Esophagus squamous epithelium (tissue), 5 donors: ENCODE results near the gene SLC45A1. TPM values are rescaled to one million over a fixed set of nuclear protein-coding genes. Genes with fewer than 3 reads are reported as not detected.
A peak's percentile ranks its signal among the peaks of the same experiment; 100 is the strongest.

Source experiments
- DNase-seq: peaks from one replicate; lab custom pipeline; 2025; lab: John Stamatoyannopoulos, UW
- H3K27ac ChIP-seq, 4 donors: fragments of 200-600 bp; sonication (generic); one replicate each; pipeline ENCODE4 v1.5.1; 2016 to 2019; ENCODE audit warnings: mild to moderate bottlenecking in 1 of 4
- H3K27me3 ChIP-seq, 4 donors: fragments of 200-600 bp; sonication (generic); 1 replicate in 3 of 4; 2 replicates in 1 of 4; pipeline versions ENCODE4 v1.5.1 to v1.6.0; 2017 to 2021; ENCODE audit warnings: antibody characterized with exemption in 1 of 4
- H3K36me3 ChIP-seq, 3 donors: fragments of 200-600 bp; sonication (generic); one replicate each; pipeline ENCODE4 v1.5.1; 2016 to 2019
- H3K4me1 ChIP-seq, 3 donors: fragments of 200-600 bp; sonication (generic); one replicate each; pipeline ENCODE4 v1.5.1; 2017 to 2019
- H3K4me3 ChIP-seq, 4 donors: fragments of 200-600 bp; sonication (generic); 1 replicate in 3 of 4; 2 replicates in 1 of 4; pipeline ENCODE4 v1.5.1; 2016 to 2019; ENCODE audit warnings: mild to moderate bottlenecking in 2 of 4, moderate library complexity in 1 of 4
- H3K9me3 ChIP-seq, 3 donors: fragments of 200-600 bp; sonication (generic); one replicate each; pipeline ENCODE4 v1.5.1; 2016 to 2019
- CTCF ChIP-seq, 6 experiments: fragments of 450-650 bp in 4 of 6; fragments of 200-600 bp in 2 of 6; sonication (generic) in 2 of 6; IDR thresholded peaks; one replicate each; pipeline ENCODE4 v1.5.1; 2016 to 2019; ENCODE audit warnings: antibody characterized with exemption in 6 of 6, mild to moderate bottlenecking in 4 of 6, moderate library complexity in 4 of 6
- POLR2A ChIP-seq, 4 donors: fragments of 450-650 bp; IDR thresholded peaks; one replicate each; pipeline ENCODE4 v1.6.1; 2017; ENCODE audit warnings: antibody characterized with exemption in 4 of 4, mild to moderate bottlenecking in 4 of 4, moderate library complexity in 3 of 4
- WGBS, 2 donors: methylation state at CpG; one replicate each; pipeline ENCODE4 v1.1.5; 2018; 5-methylcytosine and 5-hydroxymethylcytosine counted together
- intact Hi-C: fragments of 100-400 bp; cut with DNase I; formaldehyde crosslinking; loops from one replicate; pipeline ENCODE4 v1.15.0; 2022
- total RNA-seq, 4 donors: library from RNA; depleted of rRNA; stranded (reverse); fragments of >200 nt; gene quantifications; one replicate each; pipeline ENCODE4 v1.1.0, GENCODE V29; 2016
- donor health status: DM: yes; HTN: yes; CAD: no.

The SLC45A1 gene
- total RNA-seq, 4 donors from 2014 or later: 0.13 to 3.4 (median 0.81) TPM

GRCh38 chr1:8358241-8358896 is 40.5 kb downstream of the SLC45A1 start:
- Histone ChIP-seq H3K4me1 (peaks cover 5 to 43% (median 6%) of the 10 kb centered on the region in 3 donors), H3K4me3 (no peak overlapping the region), H3K27ac (peak overlapping the region in 1 of 4 donors; percentile 32), H3K9me3 (no peaks in the 10 kb centered on the region), H3K36me3 (peaks cover 57 to 100% (median 77%) of the 10 kb centered on the region in 3 donors), H3K27me3 (no peaks in the 10 kb centered on the region)
- DNase-seq: no peak
- WGBS, 2 donors: 92 to 99% methylated on average over 20 to 26 of the region's 46 CpGs
- TF ChIP-seq POLR2A (IDR thresholded peaks at IDR 0.05) (no peak), CTCF (IDR thresholded peaks at IDR 0.05) (no peak)
- intact Hi-C loops: no loop called here

GRCh38 chr1:8358897-8359616 is 41.1 kb downstream of the SLC45A1 start:
- no peak for TF ChIP-seq POLR2A (IDR thresholded peaks at IDR 0.05)
- no peak for TF ChIP-seq CTCF (IDR thresholded peaks at IDR 0.05)
- 84 to 88% methylated on average over 3 to 5 of the region's 26 CpGs for WGBS, 2 donors
- Histone ChIP-seq H3K4me3 (no peak overlapping the region), H3K9me3 (no peaks in the 10 kb centered on the region), H3K36me3 (peaks cover 57 to 100% (median 76%) of the 10 kb centered on the region in 3 donors), H3K27me3 (no peaks in the 10 kb centered on the region), H3K27ac (peak overlapping the region in 2 of 4 donors; percentile 19 to 24), H3K4me1 (peaks cover 12 to 43% (median 13%) of the 10 kb centered on the region in 3 donors)
- intact Hi-C loops: no loop called here
- no peak for DNase-seq

GRCh38 chr1:8359617-8360481 is 41.9 kb downstream of the SLC45A1 start:
- Histone ChIP-seq H3K4me3 (no peak overlapping the region), H3K27ac (peak overlapping the region in 2 of 4 donors; percentile 19 to 24), H3K36me3 (peaks cover 59 to 100% (median 71%) of the 10 kb centered on the region in 3 donors), H3K27me3 (no peaks in the 10 kb centered on the region), H3K9me3 (no peaks in the 10 kb centered on the region), H3K4me1 (peaks cover 16 to 46% (median 21%) of the 10 kb centered on the region in 3 donors)
- no peak for DNase-seq
- intact Hi-C loops: no loop called here
- TF ChIP-seq POLR2A (IDR thresholded peaks at IDR 0.05): no peak
- WGBS, 2 donors: 88 to 94% methylated on average over 21 to 22 of the region's 44 CpGs

GRCh38 chr1:8360493-8361197 is 42.7 kb downstream of the SLC45A1 start:
- Histone ChIP-seq H3K4me1 (peaks cover 20 to 51% (median 26%) of the 10 kb centered on the region in 3 donors), H3K36me3 (peaks cover 62 to 100% (median 64%) of the 10 kb centered on the region in 3 donors), H3K4me3 (no peak overlapping the region), H3K27ac (peak overlapping the region in 1 of 4 donors; percentile 6), H3K27me3 (no peaks in the 10 kb centered on the region), H3K9me3 (no peaks in the 10 kb centered on the region)
- DNase-seq: no peak
- TF ChIP-seq POLR2A (IDR thresholded peaks at IDR 0.05) (no peak), CTCF (IDR thresholded peaks at IDR 0.05) (no peak)
- intact Hi-C loops: no loop called here
- 85 to 94% methylated on average over 5 to 18 of the region's 26 CpGs for WGBS, 2 donors
